GM12878 (cell line): Measurements from ENCODE around the gene ZNF780A. TPM values are rescaled to one million over a fixed set of nuclear protein-coding genes. Genes with fewer than 3 reads are reported as not detected.

Source experiments
- BHLHE40 ChIP-seq, 2 experiments: fragments of 450-650 bp in 1 of 2; IDR thresholded peaks; 2 replicates each; pipeline ENCODE4 v1.6.1; 2011 to 2017; ENCODE audit warnings: low read depth in 2 of 2, borderline replicate concordance in 1 of 2, improper control_type of control experiment in 1 of 2, low read length in 1 of 2, mild to moderate bottlenecking in 1 of 2
- CHD4 ChIP-seq: fragments of 200-600 bp; sonication (generic); IDR thresholded peaks from 2 replicates; pipeline ENCODE4 v1.6.1; 2016; ENCODE audit warnings: mild to moderate bottlenecking
- CREB1 ChIP-seq: IDR thresholded peaks from 2 replicates; pipeline ENCODE4 v1.6.1; 2012; ENCODE audit warnings: low read depth, mild to moderate bottlenecking, inconsistent platforms
- HDAC6 ChIP-seq: fragments of 200-600 bp; sonication (generic); IDR thresholded peaks from one replicate; pipeline ENCODE4 v1.8.0; 2017; ENCODE audit warnings: antibody characterized with exemption; ENCODE audit not compliant: unreplicated experiment
- IRF3 ChIP-seq: fragments of 450-650 bp; IDR thresholded peaks from 2 replicates; pipeline ENCODE4 v1.6.1; 2014; ENCODE audit warnings: mild to moderate bottlenecking
- NFYB ChIP-seq: IDR thresholded peaks from 2 replicates; pipeline ENCODE4 v1.6.1; 2011; ENCODE audit warnings: low read depth, mild to moderate bottlenecking, low read length, improper control_type of control experiment, moderate library complexity; ENCODE audit not compliant: insufficient read depth
- NR2C2 ChIP-seq: IDR thresholded peaks from 2 replicates; pipeline ENCODE4 v1.6.1; 2011; ENCODE audit warnings: borderline replicate concordance, low read depth; ENCODE audit not compliant: control insufficient read depth, insufficient read length
- PML ChIP-seq: IDR thresholded peaks from 2 replicates; pipeline ENCODE4 v1.6.1; 2012; ENCODE audit warnings: low read length, inconsistent platforms
- POLR2AphosphoS5 ChIP-seq: IDR thresholded peaks from 2 replicates; pipeline ENCODE4 v1.6.1; 2011; ENCODE audit warnings: mild to moderate bottlenecking, low read length, inconsistent platforms
- POU2F2 ChIP-seq: IDR thresholded peaks from 3 replicates; pipeline ENCODE4 v1.6.1; 2011; ENCODE audit warnings: low read depth, mild to moderate bottlenecking, low read length, borderline replicate concordance
- RB1 ChIP-seq: fragments of 450-650 bp; formaldehyde crosslinking; IDR thresholded peaks from 2 replicates; pipeline ENCODE4 v1.6.1; 2017; ENCODE audit warnings: mild to moderate bottlenecking, borderline replicate concordance
- SKIL ChIP-seq: fragments of 450-650 bp; IDR thresholded peaks from 2 replicates; pipeline ENCODE4 v1.6.1; 2017; ENCODE audit warnings: mild to moderate bottlenecking, low read depth, inconsistent platforms; ENCODE audit not compliant: poor library complexity, severe bottlenecking
- SPI1 ChIP-seq: IDR thresholded peaks from 2 replicates; pipeline ENCODE4 v1.6.1; 2011; ENCODE audit warnings: low read depth, mild to moderate bottlenecking, low read length, moderate library complexity, borderline replicate concordance; ENCODE audit not compliant: insufficient read depth
- TBL1XR1 ChIP-seq: IDR thresholded peaks from 2 replicates; pipeline ENCODE4 v1.6.1; 2012; ENCODE audit warnings: low read depth, low read length, improper control_type of control experiment
- TCF12 ChIP-seq: IDR thresholded peaks from 2 replicates; pipeline ENCODE4 v1.6.1; 2011; ENCODE audit warnings: low read depth, mild to moderate bottlenecking, low read length
- polyA plus RNA-seq, 11 experiments: library from polyadenylated mRNA; depleted of rRNA in 4 of 11; unstranded in 6 of 11; stranded (reverse) in 5 of 11; fragments of >200 nt; fragmentation: Nextera tagmentation in 4 of 11; fragmentation: Illumina TruSeq in 1 of 11; extraction: Ambion mirVana in 4 of 11; extraction: Trizol in 1 of 11; gene quantifications; 1 replicate in 1 of 11; 2 replicates in 10 of 11; pipeline versions ENCODE4 v1.2.1 to v1.2.3, GENCODE V29; 2011 to 2016; ENCODE audit warnings: inconsistent platforms in 2 of 11, missing spikeins in 2 of 11, low read depth in 1 of 11
- total RNA-seq, 4 experiments: library from RNA; depleted of rRNA in 3 of 4; stranded (reverse); fragments of >200 nt in 3 of 4; fragmentation: Illumina TruSeq in 1 of 4; extraction: Trizol in 1 of 4; gene quantifications; 2 replicates each; pipeline versions ENCODE4 v1.2.1 to v1.2.3, GENCODE V29; 2013 to 2021
- TF ChIP-seq, protein P1 (sequence below): IDR thresholded peaks from 2 replicates; pipeline ENCODE4 v1.6.1; 2012; ENCODE audit warnings: low read depth, low read length, improper control_type of control experiment
- TF ChIP-seq, protein P2 (sequence below): fragments of 450-650 bp; conservative IDR thresholded peaks from 2 replicates; pipeline ENCODE4 v1.6.1; 2017; ENCODE audit warnings: mild to moderate bottlenecking, moderate library complexity
- TF ChIP-seq, protein P3 (sequence below): IDR thresholded peaks from 2 replicates; pipeline ENCODE4 v1.6.1; 2011; ENCODE audit warnings: low read depth, mild to moderate bottlenecking, low read length, moderate library complexity, borderline replicate concordance; ENCODE audit errors: extremely low read depth

The ZNF780A gene
- total and polyA plus RNA-seq, 10 of the 15 experiments (the other 5 are each of a cell fraction or from before 2014, with no cell fraction given), result 10.9 to 27.6 (median 17.6) TPM

- TF ChIP-seq IRF3 (no peak), POU2F2 (no peak; the same call in 2 of the 3 replicates), SKIL (no peak), RB1 (no peak), TBL1XR1 (no peak), POLR2AphosphoS5 (peak; percentile 89), NR2C2 (no peak), PML (no peak), SPI1 (no peak; the same call in 1 of the 2 replicates), HDAC6 (no peak), BHLHE40 (IDR thresholded peaks at IDR 0.05; ENCODE audit: borderline replicate concordance in 1 of 2, low read depth in 2 of 2, low read length in 1 of 2) (0 out of 4 replicates have a peak, but pooled peaks have one; percentile 6 to 23), TCF12 (no peak), NFYB (no peak), CREB1 (peak; percentile 92), CHD4 (no peak)
- TF ChIP-seq, protein P1, sequence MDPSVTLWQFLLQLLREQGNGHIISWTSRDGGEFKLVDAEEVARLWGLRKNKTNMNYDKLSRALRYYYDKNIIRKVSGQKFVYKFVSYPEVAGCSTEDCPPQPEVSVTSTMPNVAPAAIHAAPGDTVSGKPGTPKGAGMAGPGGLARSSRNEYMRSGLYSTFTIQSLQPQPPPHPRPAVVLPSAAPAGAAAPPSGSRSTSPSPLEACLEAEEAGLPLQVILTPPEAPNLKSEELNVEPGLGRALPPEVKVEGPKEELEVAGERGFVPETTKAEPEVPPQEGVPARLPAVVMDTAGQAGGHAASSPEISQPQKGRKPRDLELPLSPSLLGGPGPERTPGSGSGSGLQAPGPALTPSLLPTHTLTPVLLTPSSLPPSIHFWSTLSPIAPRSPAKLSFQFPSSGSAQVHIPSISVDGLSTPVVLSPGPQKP, result peak; percentile 80
- TF ChIP-seq, protein P2, sequence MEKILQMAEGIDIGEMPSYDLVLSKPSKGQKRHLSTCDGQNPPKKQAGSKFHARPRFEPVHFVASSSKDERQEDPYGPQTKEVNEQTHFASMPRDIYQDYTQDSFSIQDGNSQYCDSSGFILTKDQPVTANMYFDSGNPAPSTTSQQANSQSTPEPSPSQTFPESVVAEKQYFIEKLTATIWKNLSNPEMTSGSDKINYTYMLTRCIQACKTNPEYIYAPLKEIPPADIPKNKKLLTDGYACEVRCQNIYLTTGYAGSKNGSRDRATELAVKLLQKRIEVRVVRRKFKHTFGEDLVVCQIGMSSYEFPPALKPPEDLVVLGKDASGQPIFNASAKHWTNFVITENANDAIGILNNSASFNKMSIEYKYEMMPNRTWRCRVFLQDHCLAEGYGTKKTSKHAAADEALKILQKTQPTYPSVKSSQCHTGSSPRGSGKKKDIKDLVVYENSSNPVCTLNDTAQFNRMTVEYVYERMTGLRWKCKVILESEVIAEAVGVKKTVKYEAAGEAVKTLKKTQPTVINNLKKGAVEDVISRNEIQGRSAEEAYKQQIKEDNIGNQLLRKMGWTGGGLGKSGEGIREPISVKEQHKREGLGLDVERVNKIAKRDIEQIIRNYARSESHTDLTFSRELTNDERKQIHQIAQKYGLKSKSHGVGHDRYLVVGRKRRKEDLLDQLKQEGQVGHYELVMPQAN, result peak; percentile 42; the same call in 1 of the 2 replicates
- TF ChIP-seq, protein P3, sequence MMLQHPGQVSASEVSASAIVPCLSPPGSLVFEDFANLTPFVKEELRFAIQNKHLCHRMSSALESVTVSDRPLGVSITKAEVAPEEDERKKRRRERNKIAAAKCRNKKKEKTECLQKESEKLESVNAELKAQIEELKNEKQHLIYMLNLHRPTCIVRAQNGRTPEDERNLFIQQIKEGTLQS, result no peak
Measured at GRCh38 chr19:40090241-40091204, at the start of gene ZNF780A (continued).
